CD4-positive, CD25-positive, alpha-beta regulatory T cell (primary cell): ENCODE data around the gene LRRC1. TPM values are rescaled to one million over a fixed set of nuclear protein-coding genes. Genes with fewer than 3 reads are reported as not detected.
A peak's percentile ranks its signal among the peaks of the same experiment; 100 is the strongest.

Experiments used
- ATAC-seq, 2 donors: fragments of 150-1000 bp; cut with Tn5 transposase; one replicate each; pipeline ENCODE4 v1.10.0; 2021; ENCODE audit warnings: low read depth in 2 of 2, moderate number of reproducible peaks in 2 of 2, moderate library complexity in 1 of 2
- DNase-seq, 3 donors: peaks; one replicate each; pipeline versions ENCODE4 v3.0.0 to v3.0.0-alpha.2; 2012 to 2022; ENCODE audit warnings: mixed read lengths in 1 of 3
- H3K27ac ChIP-seq: one replicate; pipeline ENCODE4 v1.7.0; 2013; ENCODE audit warnings: mild to moderate bottlenecking, low read length; ENCODE audit not compliant: insufficient read depth, poor library complexity, severe bottlenecking
- H3K27me3 ChIP-seq: one replicate; pipeline ENCODE4 v1.7.0; 2013; ENCODE audit warnings: low read length; ENCODE audit not compliant: control insufficient read depth, insufficient read depth
- H3K36me3 ChIP-seq: one replicate; pipeline ENCODE4 v1.7.0; 2013; ENCODE audit warnings: mild to moderate bottlenecking, low read length, moderate library complexity; ENCODE audit not compliant: control insufficient read depth, insufficient read depth
- H3K4me1 ChIP-seq: 2 replicates; pipeline ENCODE4 v1.7.0; 2013; ENCODE audit warnings: mild to moderate bottlenecking, low read length; ENCODE audit not compliant: insufficient read depth, control insufficient read depth, poor library complexity, severe bottlenecking
- H3K4me3 ChIP-seq: one replicate; pipeline ENCODE4 v1.7.0; 2013; ENCODE audit warnings: low read depth, mild to moderate bottlenecking, low read length, moderate library complexity
- H3K9me3 ChIP-seq, 2 experiments: 1 replicate in 1 of 2; 2 replicates in 1 of 2; pipeline ENCODE4 v1.7.0; 2013; ENCODE audit warnings: low read length in 2 of 2, mild to moderate bottlenecking in 1 of 2, moderate library complexity in 1 of 2; ENCODE audit not compliant: control insufficient read depth in 2 of 2
- H3K27ac Mint-ChIP-seq, 3 donors: one replicate each; pipeline ENCODE4 v1.8.0; 2020 to 2022; ENCODE audit warnings: mild to moderate bottlenecking in 3 of 3, mixed read lengths in 3 of 3, moderate library complexity in 2 of 3
- H3K27me3 Mint-ChIP-seq: one replicate; pipeline ENCODE4 v1.8.0; 2022; ENCODE audit warnings: mild to moderate bottlenecking, mixed read lengths
- H3K36me3 Mint-ChIP-seq: one replicate; pipeline ENCODE4 v1.8.0; 2020; ENCODE audit warnings: mixed read lengths
- H3K4me1 Mint-ChIP-seq, 4 donors: one replicate each; pipeline ENCODE4 v1.8.0; 2020 to 2022; ENCODE audit warnings: mixed read lengths in 4 of 4, mild to moderate bottlenecking in 1 of 4
- H3K4me3 Mint-ChIP-seq, 4 donors: one replicate each; pipeline ENCODE4 v1.8.0; 2020 to 2022; ENCODE audit warnings: mild to moderate bottlenecking in 4 of 4, mixed read lengths in 4 of 4, moderate library complexity in 3 of 4
- H3K9me3 Mint-ChIP-seq, 7 donors: one replicate each; pipeline ENCODE4 v1.8.0; 2020 to 2022; ENCODE audit warnings: mixed read lengths in 7 of 7, mild to moderate bottlenecking in 3 of 7, moderate library complexity in 2 of 7
- polyA plus RNA-seq, 4 donors: library from polyadenylated mRNA; unstranded; fragments of 300-500 nt; fragmentation: Illumina TruSeq; gene quantifications; one replicate each; pipeline ENCODE4 v1.2.3, GENCODE V29; 2021
- total RNA-seq: library from RNA; stranded (reverse); gene quantifications from one replicate; pipeline ENCODE4 v1.2.3, GENCODE V29; 2022

The LRRC1 gene
- total and polyA plus RNA-seq, 5 donors from 2014 or later, result 0.37 to 1.4 (median 1.0) TPM

DNA sequence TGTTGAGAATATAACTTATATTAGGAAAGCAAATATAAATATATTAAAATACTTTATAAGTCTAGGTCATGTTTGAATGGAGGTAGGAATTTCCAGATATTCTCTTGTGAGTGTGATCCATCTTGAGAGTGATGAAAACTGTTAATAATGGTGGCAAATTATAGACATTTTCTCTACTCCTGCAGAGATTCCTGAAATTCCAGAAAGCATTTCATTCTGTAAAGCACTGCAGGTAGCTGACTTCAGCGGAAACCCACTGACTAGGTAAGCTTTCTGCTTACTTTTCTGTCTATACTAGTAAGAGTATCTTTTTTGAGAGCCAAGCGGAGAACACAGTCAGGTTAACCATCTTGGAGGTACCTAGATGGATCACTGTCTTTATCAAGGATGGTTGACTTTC, 84.0 kb downstream of the LRRC1 start:
- no peaks in the 10 kb centered on the region for H3K4me1 ChIP-seq
- no peaks in the 10 kb centered on the region for H3K27me3 ChIP-seq
- no peak overlapping the region for H3K4me3 Mint-ChIP-seq
- H3K4me1 Mint-ChIP-seq, result no peaks in the 10 kb centered on the region
- ATAC-seq (no peak), DNase-seq (no peak)
- no peaks in the 10 kb centered on the region for H3K9me3 ChIP-seq
- H3K36me3 Mint-ChIP-seq, result peaks cover 8% of the 10 kb centered on the region
- no peaks in the 10 kb centered on the region for H3K9me3 Mint-ChIP-seq
- no peak overlapping the region for H3K27ac ChIP-seq
- H3K4me3 ChIP-seq, result no peak overlapping the region
- H3K27me3 Mint-ChIP-seq, result no peaks in the 10 kb centered on the region
- no peak overlapping the region for H3K27ac Mint-ChIP-seq
- no peaks in the 10 kb centered on the region for H3K36me3 ChIP-seq

DNA sequence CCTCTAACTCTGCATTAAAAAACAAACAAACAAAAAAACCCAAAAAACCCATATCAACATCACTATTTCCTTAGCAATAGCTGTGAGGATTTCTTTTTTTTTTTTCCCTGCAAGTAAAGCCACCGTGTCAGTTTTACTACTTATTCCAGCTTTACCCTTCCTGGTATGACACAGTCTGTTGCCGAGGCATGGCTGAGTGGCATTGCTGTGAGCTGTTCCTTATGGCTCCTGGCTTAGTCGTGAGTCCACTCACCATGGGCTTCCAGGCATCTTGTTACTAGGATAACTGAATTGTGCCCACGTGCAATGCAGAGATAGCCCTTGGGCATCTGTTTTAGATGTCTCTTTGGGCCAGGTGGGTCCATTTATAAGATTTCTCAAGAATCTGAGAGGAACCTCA, 84.8 kb downstream of the LRRC1 start:
- H3K27ac ChIP-seq, result no peak overlapping the region
- no peaks in the 10 kb centered on the region for H3K9me3 ChIP-seq
- ATAC-seq (no peak), DNase-seq (no peak)
- no peaks in the 10 kb centered on the region for H3K27me3 Mint-ChIP-seq
- H3K4me1 Mint-ChIP-seq, result no peaks in the 10 kb centered on the region
- no peaks in the 10 kb centered on the region for H3K27me3 ChIP-seq
- no peak overlapping the region for H3K27ac Mint-ChIP-seq
- no peaks in the 10 kb centered on the region for H3K4me1 ChIP-seq
- peaks cover 8% of the 10 kb centered on the region for H3K36me3 Mint-ChIP-seq
- no peaks in the 10 kb centered on the region for H3K36me3 ChIP-seq
- H3K4me3 ChIP-seq, result no peak overlapping the region
- no peaks in the 10 kb centered on the region for H3K9me3 Mint-ChIP-seq
- no peak overlapping the region for H3K4me3 Mint-ChIP-seq

DNA sequence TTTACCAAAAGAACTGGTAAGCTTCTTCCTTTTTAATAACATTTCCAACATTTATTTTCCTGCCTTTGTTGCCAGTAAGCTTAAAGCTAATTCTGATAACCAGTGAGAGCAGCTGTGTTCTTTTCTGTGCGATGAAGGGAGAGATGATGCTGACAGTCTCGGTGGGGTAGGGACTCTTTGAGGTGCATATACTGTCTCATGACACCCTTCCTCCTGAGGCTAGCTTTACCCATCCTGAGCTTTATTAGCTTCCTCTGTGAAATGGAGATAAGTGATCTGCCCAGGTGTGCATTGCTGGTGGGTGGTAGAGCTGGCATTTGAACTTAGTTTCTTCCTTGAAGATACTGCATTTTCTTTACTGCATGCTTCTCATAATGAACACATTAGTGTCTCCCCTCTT, 92.5 kb downstream of the LRRC1 start:
- H3K9me3 ChIP-seq, result no peaks in the 10 kb centered on the region
- Mint-ChIP-seq H3K27ac (no peak overlapping the region), H3K4me1 (no peaks in the 10 kb centered on the region), H3K4me3 (no peak overlapping the region), H3K27me3 (no peaks in the 10 kb centered on the region), H3K9me3 (peaks cover 0 to 2% (median 0%) of the 10 kb centered on the region in 7 donors), H3K36me3 (peaks cover 4% of the 10 kb centered on the region)
- no peaks in the 10 kb centered on the region for H3K4me1 ChIP-seq
- H3K27ac ChIP-seq, result no peak overlapping the region
- no peaks in the 10 kb centered on the region for H3K36me3 ChIP-seq
- H3K27me3 ChIP-seq, result no peaks in the 10 kb centered on the region
- no peak overlapping the region for H3K4me3 ChIP-seq
- DNase-seq (no peak), ATAC-seq (no peak)

DNA sequence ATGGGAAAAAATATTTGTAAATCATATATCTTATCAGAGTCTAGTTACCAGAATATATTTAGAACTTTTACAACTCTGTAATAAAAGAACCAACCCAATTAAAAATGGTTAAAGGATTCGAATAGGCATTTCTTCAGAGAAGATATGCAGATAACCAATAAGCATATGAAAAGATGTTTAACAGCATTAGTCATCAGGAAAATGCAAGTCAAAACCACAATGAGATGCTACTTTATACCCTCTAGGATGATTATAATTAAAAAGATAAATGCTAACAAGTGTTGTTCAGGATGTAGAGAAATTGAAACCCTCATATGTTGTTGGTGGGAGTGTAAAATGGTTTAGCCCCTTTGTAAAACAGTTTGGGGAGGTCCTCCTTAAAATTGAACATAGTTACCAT, 94.1 kb downstream of the LRRC1 start:
- H3K9me3 ChIP-seq, result no peaks in the 10 kb centered on the region
- H3K36me3 ChIP-seq, result no peaks in the 10 kb centered on the region
- no peak for DNase-seq
- H3K4me3 Mint-ChIP-seq, result no peak overlapping the region
- H3K4me1 Mint-ChIP-seq, result no peaks in the 10 kb centered on the region
- no peak overlapping the region for H3K4me3 ChIP-seq
- no peak for ATAC-seq
- H3K27me3 ChIP-seq, result no peaks in the 10 kb centered on the region
- no peaks in the 10 kb centered on the region for H3K27me3 Mint-ChIP-seq
- no peak overlapping the region for H3K27ac ChIP-seq
- no peaks in the 10 kb centered on the region for H3K36me3 Mint-ChIP-seq
- peaks cover 0 to 2% (median 0%) of the 10 kb centered on the region in 7 donors for H3K9me3 Mint-ChIP-seq
- H3K4me1 ChIP-seq, result no peaks in the 10 kb centered on the region
- no peak overlapping the region for H3K27ac Mint-ChIP-seq

DNA sequence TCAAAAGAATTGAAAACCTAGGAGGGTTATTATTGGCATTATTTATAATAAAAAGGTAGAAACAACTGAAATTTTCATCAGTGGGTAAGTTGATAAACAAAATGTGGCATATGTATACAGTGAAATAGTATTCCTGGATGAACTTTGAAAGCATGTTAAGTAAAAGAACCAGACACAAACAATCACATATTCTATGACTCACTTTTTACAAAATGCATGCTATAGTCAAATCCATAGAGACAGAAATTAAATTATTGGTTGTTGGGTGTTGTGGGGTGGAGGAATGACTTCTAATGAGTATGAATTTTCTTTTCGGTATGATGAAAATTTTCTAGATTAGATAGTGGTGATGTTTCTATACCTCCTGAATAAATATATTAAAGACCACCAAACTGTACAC, 94.6 kb downstream of the LRRC1 start:
- no peak for DNase-seq
- Histone ChIP-seq H3K4me3 (no peak overlapping the region), H3K4me1 (no peaks in the 10 kb centered on the region), H3K27ac (no peak overlapping the region), H3K27me3 (no peaks in the 10 kb centered on the region), H3K9me3 (no peaks in the 10 kb centered on the region), H3K36me3 (no peaks in the 10 kb centered on the region)
- Mint-ChIP-seq H3K27me3 (no peaks in the 10 kb centered on the region), H3K4me1 (peaks cover 0 to 3% (median 0%) of the 10 kb centered on the region in 4 donors), H3K9me3 (peaks cover 0 to 2% (median 0%) of the 10 kb centered on the region in 7 donors), H3K4me3 (no peak overlapping the region), H3K27ac (no peak overlapping the region), H3K36me3 (no peaks in the 10 kb centered on the region)
- ATAC-seq, result no peak

DNA sequence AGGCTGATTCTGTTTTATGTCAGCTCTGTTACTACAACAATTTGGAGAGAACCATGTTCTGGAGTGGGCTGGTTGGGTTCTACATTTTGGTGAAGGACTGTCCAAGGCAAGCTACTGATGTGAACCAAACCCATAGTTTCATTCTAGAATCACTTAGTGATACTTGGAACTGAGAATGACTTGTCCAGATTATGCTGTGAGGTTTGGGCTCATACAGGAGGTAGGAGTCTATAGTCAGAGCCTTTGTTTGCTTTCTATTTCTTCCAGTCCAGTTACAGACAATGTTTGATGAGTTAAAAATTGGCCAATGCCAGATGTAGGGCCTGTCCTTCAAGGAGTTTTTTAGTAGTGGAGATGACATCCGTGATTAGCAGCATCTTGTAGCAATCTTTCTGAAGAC, 97.9 kb downstream of the LRRC1 start:
- Mint-ChIP-seq H3K27ac (peak overlapping the region in 1 of 3 donors; percentile 3), H3K27me3 (no peaks in the 10 kb centered on the region), H3K4me3 (no peak overlapping the region), H3K4me1 (peaks cover 0 to 3% (median 0%) of the 10 kb centered on the region in 4 donors), H3K9me3 (peaks cover 0 to 2% (median 0%) of the 10 kb centered on the region in 7 donors), H3K36me3 (peaks cover 8% of the 10 kb centered on the region)
- Histone ChIP-seq H3K4me1 (no peaks in the 10 kb centered on the region), H3K27me3 (no peaks in the 10 kb centered on the region), H3K36me3 (no peaks in the 10 kb centered on the region), H3K27ac (no peak overlapping the region), H3K9me3 (no peaks in the 10 kb centered on the region), H3K4me3 (no peak overlapping the region)
- no peak for DNase-seq
- ATAC-seq, result no peak

DNA sequence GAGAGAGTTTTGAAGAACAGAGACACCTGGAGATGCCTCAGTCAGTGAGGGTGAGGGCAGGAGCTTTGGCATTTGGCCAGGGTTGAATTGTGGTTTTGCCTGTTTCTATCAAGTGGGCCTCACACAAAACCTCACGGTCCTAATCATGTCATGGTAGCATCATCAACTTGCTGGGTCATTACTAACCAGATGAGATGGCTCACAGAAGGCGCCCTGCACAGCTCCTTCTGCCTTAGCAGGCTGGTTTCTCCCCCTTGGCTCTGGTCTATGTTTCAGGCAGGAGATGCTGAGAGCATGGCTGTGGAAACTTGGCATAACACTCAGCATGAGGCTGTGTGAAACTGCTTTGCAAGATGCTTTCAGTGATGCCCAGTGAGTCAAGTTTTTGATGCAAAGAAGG, 99.3 kb downstream of the LRRC1 start:
- ATAC-seq, result no peak
- H3K27me3 ChIP-seq, result no peaks in the 10 kb centered on the region
- DNase-seq, result peak in 1 of 3 donors; percentile 7
- Mint-ChIP-seq H3K9me3 (peaks cover 0 to 2% (median 0%) of the 10 kb centered on the region in 7 donors), H3K27ac (no peak overlapping the region), H3K27me3 (no peaks in the 10 kb centered on the region), H3K4me3 (no peak overlapping the region), H3K4me1 (peaks cover 0 to 3% (median 0%) of the 10 kb centered on the region in 4 donors), H3K36me3 (peaks cover 11% of the 10 kb centered on the region)
- H3K4me3 ChIP-seq, result no peak overlapping the region
- no peaks in the 10 kb centered on the region for H3K36me3 ChIP-seq
- no peaks in the 10 kb centered on the region for H3K9me3 ChIP-seq
- no peaks in the 10 kb centered on the region for H3K4me1 ChIP-seq
- H3K27ac ChIP-seq, result no peak overlapping the region

DNA sequence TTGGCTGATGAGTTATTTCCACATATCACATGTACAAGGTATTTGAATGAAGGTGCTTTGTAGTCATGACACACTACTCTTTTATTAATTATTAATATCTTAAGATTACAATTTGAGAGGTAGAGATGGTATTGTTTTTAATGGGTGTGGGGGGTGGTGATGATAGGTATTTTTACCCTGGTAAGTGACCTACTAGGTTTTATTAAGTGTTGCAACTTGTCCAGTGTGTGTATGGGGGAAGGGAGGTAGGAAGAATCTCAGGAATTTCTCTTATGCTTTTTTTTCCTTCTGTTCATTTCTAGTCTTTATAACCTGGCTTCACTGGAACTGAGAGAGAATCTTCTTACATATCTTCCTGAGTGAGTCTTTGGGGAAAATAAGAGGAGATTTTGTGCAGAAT, 101.4 kb downstream of the LRRC1 start:
- DNase-seq, result no peak
- ATAC-seq, result no peak
- Mint-ChIP-seq H3K27me3 (no peaks in the 10 kb centered on the region), H3K27ac (no peak overlapping the region), H3K9me3 (no peaks in the 10 kb centered on the region), H3K4me3 (no peak overlapping the region), H3K4me1 (peaks cover 0 to 3% (median 0%) of the 10 kb centered on the region in 4 donors), H3K36me3 (peaks cover 11% of the 10 kb centered on the region)
- Histone ChIP-seq H3K36me3 (no peaks in the 10 kb centered on the region), H3K9me3 (no peaks in the 10 kb centered on the region), H3K27me3 (no peaks in the 10 kb centered on the region), H3K27ac (no peak overlapping the region), H3K4me1 (no peaks in the 10 kb centered on the region), H3K4me3 (no peak overlapping the region)
